Measurements from ENCODE around the gene ZNF738. TPM values are rescaled to one million over a fixed set of nuclear protein-coding genes. Genes with fewer than 3 reads are reported as not detected.
"Not testable (repeated sequence)": the region's sequence is repeated elsewhere in the genome, so short reads cannot be mapped to it uniquely, and the experiment has no call there.

ZNF738 gene
- 54.2 TPM for polyA plus RNA-seq (ENCODE audit: insufficient read length)
- long read RNA-seq, donor 1, transcript ZNF738-202 (5 exons, 1,142 nt): major isoform, 6 of 8 reads
- long read RNA-seq, donor 1, partial matches to known transcripts: 0 of 8 reads
- long read RNA-seq, donor 1, other reads (novel, unspliced or antisense): 0 of 8 reads
- long read RNA-seq, donor 2, transcript ZNF738-201 (5 exons, 2,442 nt): major isoform, 5 of 9 reads
- long read RNA-seq, donor 2, partial matches to known transcripts: 0 of 9 reads
- long read RNA-seq, donor 2, other reads (novel, unspliced or antisense): 0 of 9 reads
- long read RNA-seq, donor 3, partial matches to known transcripts: 6 of 10 reads
- long read RNA-seq, donor 3, other reads (novel, unspliced or antisense): 0 of 10 reads
- long read RNA-seq, donor 4: 0 reads
- long read RNA-seq, donor 5, transcript ZNF738-202 (5 exons, 1,142 nt): minor isoform, 7 of 20 reads
- long read RNA-seq, donor 5, transcript ZNF738-201 (5 exons, 2,442 nt): major isoform, 13 of 20 reads
- long read RNA-seq, donor 5, partial matches to known transcripts: 0 of 20 reads
- long read RNA-seq, donor 5, other reads (novel, unspliced or antisense): 0 of 20 reads
- long read RNA-seq, donor 6, transcript ZNF738-202 (5 exons, 1,142 nt): major isoform, 8 of 15 reads
- long read RNA-seq, donor 6, transcript ZNF738-201 (5 exons, 2,442 nt): minor isoform, 7 of 15 reads
- long read RNA-seq, donor 6, partial matches to known transcripts: 0 of 15 reads
- long read RNA-seq, donor 6, other reads (novel, unspliced or antisense): 0 of 15 reads
- long read RNA-seq, donor 7, transcript ZNF738-202 (5 exons, 1,142 nt): major isoform, 7 of 19 reads
- long read RNA-seq, donor 7, partial matches to known transcripts: 8 of 19 reads
- long read RNA-seq, donor 7, other reads (novel, unspliced or antisense): 0 of 19 reads
- long read RNA-seq, donor 8, partial matches to known transcripts: 0 of 5 reads
- long read RNA-seq, donor 8, other reads (novel, unspliced or antisense): 0 of 5 reads

DNA sequence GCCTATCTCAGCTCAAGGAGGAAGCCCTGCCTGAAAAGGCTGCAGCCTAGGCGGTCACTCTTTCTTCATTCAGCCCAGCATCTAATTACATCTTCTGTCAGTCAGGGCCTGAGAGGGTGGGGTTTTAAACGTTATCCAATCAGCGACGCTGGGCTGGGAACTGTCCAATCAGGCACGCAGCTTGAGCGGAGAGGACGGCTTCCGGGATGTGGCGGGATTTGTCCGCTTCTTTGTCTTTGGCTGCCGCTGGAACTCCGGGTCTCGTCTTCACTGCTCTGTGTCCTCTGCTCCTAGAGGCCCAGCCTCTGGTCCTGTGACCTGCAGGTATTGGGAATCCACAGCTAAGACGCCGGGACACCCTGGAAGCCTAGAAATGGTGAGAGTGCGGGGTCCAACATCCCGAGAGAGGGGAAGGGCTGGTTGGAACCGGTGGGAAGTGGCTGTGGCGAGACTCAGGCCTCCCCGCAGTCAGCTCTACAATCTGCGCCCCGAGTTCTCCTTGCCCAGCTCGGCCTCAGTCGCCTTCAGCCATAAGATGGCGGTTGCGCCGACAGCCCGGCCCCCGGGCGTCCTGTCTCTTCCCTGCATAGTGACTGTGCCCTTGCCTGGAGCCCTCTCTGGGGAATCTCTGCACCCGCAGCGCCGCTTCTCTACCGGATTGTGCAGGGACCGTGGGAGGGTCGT is at the start of gene ZNF738:
ZNF738 (plus strand) TSS at position 233 of the 684 bp plus-strand sequence; CDS start at position 374, 141 bp downstream.
- DNase-seq: peak; percentile 98

DNA sequence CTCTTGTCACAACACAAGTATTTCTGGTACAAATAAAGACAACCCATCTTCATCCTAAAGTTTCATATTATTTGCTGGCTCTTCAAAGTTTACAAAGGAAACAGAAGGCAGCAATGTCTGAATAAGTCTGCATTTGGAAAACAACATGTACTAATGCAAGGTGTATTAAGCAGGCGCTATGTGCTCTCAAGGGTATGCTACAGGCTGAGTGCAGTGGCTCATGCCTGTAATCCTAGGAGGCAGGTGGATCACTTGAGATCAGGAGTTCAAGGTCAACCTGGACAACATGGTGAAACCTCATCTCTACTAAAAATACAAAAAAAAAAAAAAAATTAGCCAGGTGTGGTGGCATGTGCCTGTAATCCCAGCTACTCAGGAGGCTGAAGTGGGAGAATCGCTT is 46.0 kb upstream of the ZNF738 start:
- not testable (repeated sequence) for DNase-seq

DNA sequence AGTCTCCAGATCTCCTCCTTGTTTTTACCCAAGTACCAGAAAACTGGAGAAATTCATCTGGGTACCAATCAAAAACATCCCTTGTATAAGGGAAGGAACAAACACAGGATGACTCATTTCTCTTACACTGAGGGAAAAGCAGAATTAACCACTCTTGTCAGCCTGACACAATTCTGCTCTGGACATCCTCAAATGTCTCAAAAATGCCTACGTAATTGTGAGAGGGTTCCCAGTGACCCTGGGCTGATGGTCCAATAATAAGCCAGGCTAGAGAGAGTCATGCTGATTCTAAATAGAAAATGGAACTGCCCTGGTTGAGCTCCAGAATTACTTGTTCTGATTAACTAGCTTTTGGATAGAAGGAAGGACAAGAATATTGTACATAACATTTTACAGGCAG is 44.1 kb upstream of the ZNF738 start:
- no peak for DNase-seq

DNA sequence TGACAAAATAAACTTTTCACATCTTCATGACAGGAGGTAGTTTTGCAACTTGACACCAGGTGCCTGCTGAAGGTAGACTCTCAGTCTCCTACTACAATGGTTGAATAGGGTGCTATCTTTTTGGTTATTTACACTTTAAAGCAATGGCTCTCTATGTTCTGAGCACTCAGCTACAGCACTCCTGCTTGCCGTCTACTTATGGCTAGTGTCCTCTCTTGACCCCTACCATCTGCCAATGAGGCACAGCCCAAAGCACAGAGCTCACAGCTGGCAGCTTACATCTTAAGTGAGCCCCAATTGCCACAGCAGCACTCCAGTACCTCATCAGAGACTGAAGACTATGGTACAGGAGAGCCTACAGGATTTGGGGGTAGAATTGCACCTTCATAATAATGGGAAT is 41.0 kb upstream of the ZNF738 start:
- DNase-seq: no peak

DNA sequence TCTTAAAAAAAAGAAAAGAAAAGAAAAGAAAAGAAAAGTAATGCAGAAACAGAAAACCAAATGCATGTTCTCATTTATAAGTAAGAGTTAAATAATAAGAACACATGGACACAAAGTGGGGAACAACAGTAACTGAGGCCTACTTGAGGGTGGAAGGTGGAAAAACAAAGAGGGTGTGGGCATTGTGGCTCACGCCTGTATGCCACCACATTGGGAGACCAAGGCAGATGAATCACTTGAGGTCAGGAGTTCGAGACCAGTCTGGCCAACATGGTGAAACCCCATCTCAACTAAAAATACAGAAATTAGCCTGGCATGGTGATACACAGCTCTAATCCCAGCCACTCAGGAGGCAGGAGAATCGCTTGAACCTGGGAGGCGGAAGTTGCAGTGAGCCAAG is 37.7 kb upstream of the ZNF738 start:
- DNase-seq: no peak

DNA sequence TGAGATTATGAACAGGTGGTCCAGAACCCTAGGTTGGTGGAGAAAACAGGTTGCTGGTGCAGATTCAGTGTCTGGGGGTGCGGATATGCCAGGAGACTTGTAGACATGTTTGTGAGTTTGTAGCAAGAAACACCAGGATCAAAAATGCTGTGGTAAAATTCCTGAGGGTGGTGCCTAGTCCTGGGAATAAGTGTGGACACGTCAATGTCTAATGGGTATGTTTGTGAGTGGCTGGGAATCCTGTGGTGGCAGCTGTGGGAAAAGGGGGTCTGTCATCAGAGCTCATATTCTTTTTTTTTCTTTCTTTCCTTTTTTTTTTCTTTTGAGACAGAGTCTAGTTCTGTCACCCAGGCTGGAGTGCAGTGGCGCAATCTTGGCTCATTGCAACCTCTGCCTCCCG is 36.8 kb upstream of the ZNF738 start:
- no peak for DNase-seq

DNA sequence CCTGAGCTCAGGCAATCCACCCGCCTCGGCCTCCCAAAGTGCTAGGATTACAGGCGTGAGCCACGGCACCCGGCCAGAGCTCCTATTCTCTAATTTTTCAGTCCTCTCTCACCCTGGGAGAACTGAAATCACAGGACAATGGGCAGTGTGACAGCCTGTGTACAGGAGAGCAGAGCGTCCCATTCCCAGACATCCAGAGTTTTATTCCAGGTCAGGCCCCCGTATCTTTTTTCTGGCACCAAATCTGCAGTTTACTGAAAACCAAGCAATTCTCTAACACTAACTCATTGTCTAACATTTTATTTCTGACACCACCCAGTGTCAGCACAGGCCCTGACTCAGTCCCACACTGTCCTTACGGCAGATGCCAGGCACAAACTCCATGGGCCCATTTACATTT is 36.3 kb upstream of the ZNF738 start:
- no peak for DNase-seq

DNA sequence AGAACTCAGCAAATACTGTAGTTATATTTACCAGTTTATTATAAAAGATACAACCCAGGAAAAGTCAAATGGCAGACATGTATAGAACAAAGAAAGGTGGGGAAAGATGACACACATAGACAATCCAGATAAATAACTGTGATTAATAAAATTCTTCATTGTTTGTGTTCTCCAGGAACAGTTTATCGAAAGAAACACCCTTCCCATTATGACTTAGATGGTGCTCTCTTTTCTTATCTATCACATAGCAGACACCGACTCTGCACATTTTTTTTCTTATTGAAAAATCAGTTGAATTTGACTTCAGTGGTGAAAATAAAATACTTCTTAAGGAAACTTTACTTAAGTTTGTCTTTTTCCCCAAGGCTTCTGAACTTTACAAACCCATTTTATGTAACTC is 35.8 kb upstream of the ZNF738 start:
- no peak for DNase-seq

DNA sequence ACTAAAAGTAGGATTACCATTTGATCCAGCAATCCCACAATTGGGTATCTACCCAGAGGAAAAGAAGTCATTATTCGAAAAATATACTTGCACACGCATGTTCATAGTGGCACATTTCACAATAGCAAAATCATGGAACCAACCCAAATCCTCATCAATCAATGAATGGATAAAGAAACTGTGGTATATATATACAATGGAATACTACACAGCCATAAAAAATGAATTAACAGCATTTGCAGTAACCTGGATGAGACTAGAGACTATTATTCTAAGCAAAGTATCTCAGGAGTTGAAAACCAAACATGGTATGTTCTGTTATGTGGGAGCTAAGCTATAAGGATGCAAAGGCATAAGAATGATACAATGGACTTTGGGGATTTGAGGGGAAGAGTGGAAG is 32.6 kb upstream of the ZNF738 start:
- no peak for DNase-seq

DNA sequence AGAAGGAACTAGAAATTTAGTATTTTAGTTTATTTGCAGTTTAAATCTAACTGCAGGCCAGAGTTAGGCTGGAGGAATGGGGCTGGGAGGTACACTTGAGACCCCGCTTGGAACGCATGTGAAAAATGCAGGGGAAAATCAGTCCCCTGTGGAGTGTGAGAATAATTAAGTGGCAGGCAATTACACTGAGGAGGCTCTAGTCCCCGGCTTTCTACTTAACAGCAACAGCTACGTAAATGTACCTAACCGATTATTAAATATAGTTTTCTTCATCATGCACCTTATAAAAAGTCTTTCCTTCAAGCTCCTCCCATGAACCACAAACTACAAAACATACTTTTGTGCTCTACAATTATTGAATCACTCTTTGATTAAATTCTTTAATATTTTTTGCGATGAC is 30.4 kb upstream of the ZNF738 start:
- peak; percentile 25 for DNase-seq

DNA sequence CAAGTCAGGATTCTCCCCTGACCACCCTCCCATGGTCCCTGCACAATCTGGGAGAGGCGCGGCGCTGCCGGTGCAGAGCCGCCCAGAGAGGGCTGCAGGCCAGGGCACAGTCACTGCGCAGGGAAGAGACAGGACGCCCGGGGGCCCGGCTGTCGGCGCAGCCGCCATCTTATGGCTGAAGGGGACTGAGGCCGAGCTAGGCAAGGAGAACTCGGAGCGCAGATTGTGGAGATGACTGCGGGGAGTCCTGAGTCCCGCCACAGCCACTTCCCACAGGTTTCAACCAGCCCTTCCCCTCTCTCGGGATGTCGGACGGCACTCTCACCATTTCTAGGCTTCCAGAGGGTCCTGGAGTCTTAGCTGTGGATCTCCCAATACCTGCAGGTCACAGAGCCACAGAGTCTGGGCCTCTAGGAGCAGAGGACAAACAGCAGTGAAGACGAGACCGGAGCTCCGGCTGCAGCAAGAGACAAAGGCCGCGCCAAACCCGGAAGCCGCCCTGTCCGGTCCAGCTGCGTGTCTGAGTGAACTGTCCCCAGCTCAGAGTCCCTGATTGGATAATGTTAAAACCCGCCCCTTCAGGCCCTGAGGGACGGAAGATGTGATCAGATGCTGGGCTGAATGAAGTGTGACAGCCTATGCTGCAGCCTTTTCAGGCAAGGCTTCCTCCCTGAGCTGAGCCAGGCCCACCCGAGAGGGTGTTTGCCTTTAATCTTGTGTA is 29.8 kb upstream of the ZNF738 start, which contains the start of gene ZNF708:
ZNF708 (minus strand) TSS at position 526 of the 721 bp plus-strand sequence; CDS start at position 328, 198 bp downstream.
- peak; percentile 92 for DNase-seq

DNA sequence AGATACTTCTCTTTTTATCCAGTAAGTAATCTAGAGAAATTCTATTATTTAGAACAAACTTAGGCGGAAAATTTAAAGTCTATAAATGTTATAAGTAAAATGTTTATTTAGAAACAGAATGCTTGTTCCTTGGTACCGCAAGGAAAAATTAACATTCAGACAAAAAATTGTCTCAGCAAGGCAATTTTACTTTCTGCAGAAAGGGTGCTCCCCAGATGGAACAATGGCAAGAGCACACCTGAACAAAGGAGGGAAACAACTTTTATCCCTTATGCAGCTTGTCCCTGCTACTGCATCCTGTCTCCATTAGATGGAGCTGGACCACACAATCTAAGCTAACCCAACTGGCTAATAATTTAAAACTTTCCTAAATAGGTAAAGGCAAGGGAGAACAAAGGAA is 23.1 kb upstream of the ZNF738 start:
- DNase-seq: no peak

DNA sequence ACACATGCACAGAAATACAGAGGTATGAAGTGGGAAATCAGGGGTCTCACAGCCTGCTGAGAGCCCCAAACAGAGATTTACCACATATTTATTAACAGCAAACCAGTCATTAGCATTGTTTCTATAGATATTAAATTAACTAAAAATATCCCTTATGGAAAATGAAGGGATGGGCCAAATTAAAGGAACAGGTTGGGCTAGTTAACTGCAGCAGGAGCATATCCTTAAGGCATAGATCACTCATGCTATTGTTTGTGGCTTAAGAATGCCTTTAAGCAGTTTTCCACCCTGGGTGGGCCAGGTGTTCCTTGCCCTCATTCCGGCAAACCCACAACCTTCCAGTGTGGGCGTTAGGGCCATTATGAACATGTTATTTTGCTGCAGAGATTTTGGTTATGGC is 14.0 kb upstream of the ZNF738 start:
- DNase-seq: not testable (repeated sequence)

DNA sequence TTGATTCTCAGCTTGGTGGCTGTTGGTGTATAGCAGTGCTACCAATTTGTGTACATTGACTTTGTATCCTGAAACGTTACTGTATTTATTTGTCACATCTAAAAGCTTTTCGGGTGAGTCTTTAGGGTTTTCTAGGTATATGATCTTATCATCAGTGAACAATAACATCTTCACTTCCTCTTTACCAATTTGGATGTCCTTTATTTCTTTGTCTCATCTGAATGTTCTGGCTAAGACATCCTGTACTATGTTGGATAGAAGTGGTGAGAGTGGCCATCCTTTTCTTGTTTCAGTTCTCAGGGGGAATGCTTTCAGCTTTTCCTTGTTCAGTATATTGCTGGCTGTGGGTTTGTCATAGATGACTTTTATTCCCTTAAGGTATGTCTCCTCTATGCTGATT is 6.0 kb upstream of the ZNF738 start:
- no peak for DNase-seq

DNA sequence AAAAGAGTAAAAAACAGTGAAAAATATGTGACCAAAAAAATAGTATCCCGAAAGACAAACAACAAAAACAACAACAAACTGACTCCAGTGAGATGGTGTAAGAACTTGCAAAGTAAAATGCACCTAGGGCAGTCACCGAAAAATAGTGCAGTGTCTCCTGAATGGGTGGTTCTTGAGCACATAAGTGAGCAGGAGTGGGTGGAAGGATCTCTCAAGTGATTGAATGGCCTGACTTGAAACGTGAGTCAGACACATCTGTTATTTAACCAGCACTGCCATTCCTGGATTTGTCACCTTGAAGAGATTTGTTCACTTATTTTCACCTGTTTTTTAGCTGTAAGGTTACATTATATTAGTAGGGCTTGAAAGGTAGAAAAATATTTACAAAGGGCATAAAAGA is 3.5 kb downstream of the ZNF738 start:
- no peak for DNase-seq

DNA sequence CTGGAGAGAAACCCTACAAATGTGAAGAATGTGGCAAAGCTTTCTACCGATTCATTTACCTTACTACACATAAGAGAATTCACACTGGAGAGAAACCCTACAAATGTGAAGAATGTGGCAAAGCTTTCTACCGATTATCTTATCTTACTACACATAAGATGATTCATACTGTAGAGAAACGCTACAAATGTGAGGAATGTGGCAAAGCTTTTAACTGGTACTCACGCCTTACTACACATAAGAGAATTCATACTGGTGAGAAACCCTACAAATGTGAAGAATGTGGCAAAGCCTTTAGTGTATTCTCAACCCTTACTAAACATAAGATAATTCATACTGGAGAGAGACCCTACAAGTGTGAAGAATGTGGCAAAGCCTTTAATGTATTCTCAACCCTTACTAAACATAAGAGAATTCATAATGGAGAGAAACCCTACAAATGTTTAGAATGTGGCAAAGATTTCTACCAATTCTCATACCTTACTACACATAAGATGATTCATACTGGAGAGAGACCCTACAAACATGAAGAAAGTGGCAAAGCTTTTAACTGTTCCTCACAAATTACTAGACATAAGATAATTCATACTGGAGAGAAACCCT is 25.3 kb downstream of the ZNF738 start:
- no peak for DNase-seq

DNA sequence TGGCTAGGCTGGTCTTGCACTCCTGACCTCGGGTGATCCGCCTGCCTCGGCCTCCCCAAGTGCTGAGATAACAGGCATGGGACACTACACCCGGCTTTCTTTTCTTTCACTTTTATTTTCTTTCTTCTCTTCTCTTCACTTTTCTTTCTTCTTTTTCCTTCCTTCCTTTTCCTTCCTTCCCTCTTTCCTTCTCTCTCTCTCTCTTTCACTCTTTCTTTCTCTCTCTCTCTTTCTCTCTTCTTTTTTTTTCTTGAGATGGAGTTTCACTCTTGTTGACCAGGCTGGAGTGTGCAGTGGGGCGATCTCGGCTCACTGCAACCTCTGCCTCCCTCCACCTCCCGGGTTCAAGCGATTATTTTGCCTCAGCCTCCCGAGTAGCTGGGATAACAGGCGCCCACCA is 37.3 kb downstream of the ZNF738 start:
- DNase-seq: no peak

DNA sequence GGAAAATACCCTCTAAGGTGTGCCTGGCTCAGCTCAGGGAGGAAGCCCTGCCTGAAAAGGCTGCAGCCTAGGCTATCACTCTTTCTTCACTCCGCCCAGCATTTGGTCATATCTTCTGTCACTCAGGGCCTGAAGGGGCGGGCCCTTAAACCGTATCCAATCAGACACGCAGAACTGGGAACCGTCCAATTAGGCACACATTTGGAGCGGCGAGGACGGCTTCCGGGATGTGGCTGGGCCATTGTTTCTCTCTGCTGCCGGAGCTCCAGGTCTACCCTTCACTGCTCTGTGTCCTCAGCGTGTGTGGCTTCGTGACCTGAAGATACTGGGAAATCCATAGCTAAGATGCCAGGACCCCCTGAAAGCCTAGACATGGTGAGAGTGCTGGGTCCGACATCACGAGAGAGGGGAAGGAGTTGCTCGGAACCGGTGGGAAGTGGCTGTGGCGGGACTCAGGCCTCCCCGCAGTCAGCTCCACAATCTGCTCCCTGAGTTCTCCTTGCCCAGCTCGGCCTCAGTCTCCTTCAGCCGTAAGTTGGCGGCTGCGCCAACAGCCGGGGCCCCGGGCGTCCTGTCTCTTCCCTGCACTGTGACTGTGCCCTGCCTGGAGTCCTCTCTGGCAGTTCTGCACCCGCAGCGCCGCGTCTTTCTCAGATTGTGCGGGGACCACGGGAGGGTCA is 38.2 kb downstream of the ZNF738 start, which contains the start of gene ZNF493:
ZNF493 (plus strand) TSS at position 241 of the 680 bp plus-strand sequence; CDS start at position 346, 105 bp downstream.
- DNase-seq: peak; percentile 98

DNA sequence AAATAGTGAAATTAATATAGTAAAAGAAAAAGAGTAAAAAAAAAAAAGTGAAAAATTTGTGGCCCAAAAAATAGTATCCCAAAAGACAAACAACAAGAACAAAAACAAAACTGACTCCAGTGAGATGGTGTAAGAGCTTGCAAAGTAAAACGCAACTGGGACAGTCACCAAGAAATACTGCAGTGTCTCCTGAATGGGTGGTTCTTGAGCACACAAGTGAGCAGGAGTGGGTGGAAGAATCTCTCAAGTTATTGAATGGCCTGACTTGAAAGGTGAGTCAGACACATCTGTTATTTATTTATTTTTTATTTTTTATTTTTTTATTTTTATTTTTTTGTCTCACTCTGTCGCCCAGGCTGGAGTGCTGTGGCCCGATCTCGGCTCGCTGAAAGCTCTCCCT is 40.1 kb downstream of the ZNF738 start:
- DNase-seq: no peak

DNA sequence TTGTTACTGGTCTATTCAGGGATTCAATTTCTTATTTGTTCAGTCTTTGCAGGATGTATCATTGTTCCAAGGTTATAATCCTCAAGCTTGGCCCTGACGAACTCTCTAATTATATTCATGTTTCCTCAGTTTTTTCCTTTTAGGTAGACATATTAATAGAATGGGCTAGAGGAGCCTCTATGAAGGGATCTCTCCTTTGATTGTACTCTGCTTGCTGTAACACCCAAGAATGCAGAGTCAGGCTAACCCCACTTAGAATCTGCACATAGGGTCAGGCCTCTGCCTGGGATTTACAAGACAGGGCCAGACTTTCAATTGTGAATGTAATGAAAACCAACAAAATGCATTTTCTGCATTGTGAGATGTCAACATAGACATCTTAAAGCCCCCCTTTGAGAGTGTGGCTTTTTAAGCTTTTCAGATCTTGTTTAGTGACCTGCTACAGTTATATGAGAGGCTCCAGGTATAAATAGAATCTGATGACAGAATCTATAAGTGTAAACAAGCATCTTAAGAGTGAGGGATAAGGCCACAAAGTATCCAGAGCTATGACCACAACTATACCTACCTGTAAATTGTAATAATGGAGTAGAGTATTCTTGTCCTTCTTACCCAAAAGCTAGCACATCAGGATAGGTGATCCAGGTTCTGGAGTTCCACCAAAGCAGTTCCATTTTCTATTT is 43.6 kb downstream of the ZNF738 start:
- DNase-seq: no peak

All from left kidney (tissue), 8 donors.